ENCODE measurements around the gene CLDN22.

Gene CLDN22

DNA sequence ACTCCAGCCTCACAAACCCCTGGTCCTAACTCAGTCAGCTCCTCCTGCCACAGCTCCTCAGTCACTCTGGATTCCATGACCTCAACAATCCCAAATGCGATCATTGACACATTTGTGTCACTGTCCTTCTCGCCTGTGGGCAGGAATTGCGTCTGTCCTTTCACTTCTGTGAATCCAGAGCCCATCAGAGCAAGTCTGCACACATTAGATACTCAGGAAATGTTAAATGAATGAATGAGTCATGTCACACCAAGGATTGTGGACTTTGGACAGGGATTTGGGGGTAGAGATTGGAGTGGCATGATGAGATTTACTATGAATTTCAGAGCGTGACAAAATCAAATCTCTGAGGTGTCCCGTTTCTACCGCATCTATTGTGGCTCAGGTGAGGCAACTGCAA, 13.9 kb upstream of the CLDN22 start (continued):
- TF ChIP-seq REPIN1 (tag by site-specific recombination; IDR thresholded peaks at IDR 0.05; ENCODE audit: low read depth) (no peak), ZNF416 (tag by site-specific recombination; IDR thresholded peaks at IDR 0.05) (no peak), ZNF311 (tag by site-specific recombination; IDR thresholded peaks at IDR 0.05; ENCODE audit: borderline replicate concordance) (no peak)

DNA sequence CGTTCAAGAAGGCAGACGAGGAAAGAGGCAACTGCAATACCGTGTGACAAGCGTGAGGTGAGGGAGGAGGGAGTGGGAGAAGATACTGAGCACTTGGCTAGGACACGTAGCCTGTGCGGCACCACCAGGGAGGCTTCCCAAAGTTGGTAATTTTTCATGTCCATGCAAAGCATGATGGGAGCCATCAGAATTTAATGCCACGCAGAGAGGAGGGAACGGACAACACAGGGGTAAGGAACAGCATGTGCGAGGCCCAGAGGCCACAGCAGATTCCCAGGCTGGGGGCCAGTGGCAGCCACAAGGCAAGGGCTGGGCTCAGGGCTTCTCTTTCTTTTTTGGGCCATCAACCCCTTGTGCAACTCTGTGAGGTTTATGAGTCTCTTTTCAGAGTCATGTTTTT, 13.1 kb upstream of the CLDN22 start:
- H3K27ac ChIP-seq (ENCODE audit: extremely low read depth, low read depth, low read length), result no peak overlapping the region
- CTCF ChIA-PET, result no interaction called here
- no peaks in the 10 kb centered on the region for H3K9me3 ChIP-seq (ENCODE audit: control insufficient read depth, insufficient read depth, low read depth, low read length)
- no peak overlapping the region for H3K4me3 ChIP-seq (ENCODE audit: low read depth, low read length)
- TF ChIP-seq, protein P1, sequence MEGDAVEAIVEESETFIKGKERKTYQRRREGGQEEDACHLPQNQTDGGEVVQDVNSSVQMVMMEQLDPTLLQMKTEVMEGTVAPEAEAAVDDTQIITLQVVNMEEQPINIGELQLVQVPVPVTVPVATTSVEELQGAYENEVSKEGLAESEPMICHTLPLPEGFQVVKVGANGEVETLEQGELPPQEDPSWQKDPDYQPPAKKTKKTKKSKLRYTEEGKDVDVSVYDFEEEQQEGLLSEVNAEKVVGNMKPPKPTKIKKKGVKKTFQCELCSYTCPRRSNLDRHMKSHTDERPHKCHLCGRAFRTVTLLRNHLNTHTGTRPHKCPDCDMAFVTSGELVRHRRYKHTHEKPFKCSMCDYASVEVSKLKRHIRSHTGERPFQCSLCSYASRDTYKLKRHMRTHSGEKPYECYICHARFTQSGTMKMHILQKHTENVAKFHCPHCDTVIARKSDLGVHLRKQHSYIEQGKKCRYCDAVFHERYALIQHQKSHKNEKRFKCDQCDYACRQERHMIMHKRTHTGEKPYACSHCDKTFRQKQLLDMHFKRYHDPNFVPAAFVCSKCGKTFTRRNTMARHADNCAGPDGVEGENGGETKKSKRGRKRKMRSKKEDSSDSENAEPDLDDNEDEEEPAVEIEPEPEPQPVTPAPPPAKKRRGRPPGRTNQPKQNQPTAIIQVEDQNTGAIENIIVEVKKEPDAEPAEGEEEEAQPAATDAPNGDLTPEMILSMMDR (tag by site-specific recombination; IDR thresholded peaks at IDR 0.05), result no peak
- H3K4me1 ChIP-seq (ENCODE audit: control insufficient read depth, insufficient read depth, low read length), result no peaks in the 10 kb centered on the region; the same call in 1 of the 2 replicates
- POLR2A ChIA-PET, result no interaction called here
- no peaks in the 10 kb centered on the region for H3K36me3 ChIP-seq (ENCODE audit: control insufficient read depth in 2 of 2, insufficient read depth in 1 of 2, low read length in 2 of 2)

DNA sequence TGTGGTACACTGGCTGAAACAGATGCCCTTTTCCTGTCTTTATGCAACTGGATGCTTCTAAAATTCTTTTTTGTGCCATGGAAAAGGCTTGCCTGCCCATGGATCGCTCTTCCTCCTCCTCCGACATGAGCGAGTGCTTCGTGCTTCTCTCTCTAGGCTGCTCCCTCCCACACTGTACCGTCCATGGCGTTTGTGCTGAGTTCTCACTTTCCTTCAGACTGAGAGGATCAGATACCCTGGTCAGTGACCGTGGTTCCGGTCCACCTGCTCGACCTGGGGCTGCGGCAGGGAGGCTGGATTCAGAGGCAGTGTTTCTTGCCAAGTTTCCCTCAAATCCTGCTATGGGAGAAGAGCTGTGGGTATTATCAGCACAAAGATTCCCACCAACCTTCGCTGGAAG, 12.4 kb upstream of the CLDN22 start:
- Histone ChIP-seq H3K36me3 (ENCODE audit: control insufficient read depth in 2 of 2, insufficient read depth in 1 of 2, low read length in 2 of 2) (no peaks in the 10 kb centered on the region), H3K9me3 (ENCODE audit: control insufficient read depth, insufficient read depth, low read depth, low read length) (no peaks in the 10 kb centered on the region), H3K27ac (ENCODE audit: extremely low read depth, low read depth, low read length) (no peak overlapping the region), H3K4me1 (ENCODE audit: control insufficient read depth, insufficient read depth, low read length) (no peaks in the 10 kb centered on the region; the same call in 1 of the 2 replicates), H3K4me3 (ENCODE audit: low read depth, low read length) (no peak overlapping the region)
- POLR2A ChIA-PET, result no interaction called here
- TF ChIP-seq ZNF560 (tag by site-specific recombination; IDR thresholded peaks at IDR 0.05; ENCODE audit: borderline replicate concordance) (no peak), ZNF184 (tag by site-specific recombination; IDR thresholded peaks at IDR 0.05) (no peak), ZEB2 (tag by site-specific recombination; IDR thresholded peaks at IDR 0.05) (no peak), ZNF146 (tag by site-specific recombination; IDR thresholded peaks at IDR 0.05) (no peak), GLIS2 (tag by site-specific recombination; IDR thresholded peaks at IDR 0.05) (no peak), ZNF266 (tag by site-specific recombination; IDR thresholded peaks at IDR 0.05; ENCODE audit: low read depth) (no peak), ZNF23 (tag by site-specific recombination; IDR thresholded peaks at IDR 0.05; ENCODE audit: borderline replicate concordance) (no peak), RBAK (tag by site-specific recombination; IDR thresholded peaks at IDR 0.05) (no peak), HOXA7 (CRISPR knock-in tag; IDR thresholded peaks at IDR 0.05; ENCODE audit: borderline replicate concordance) (no peak), ZNF624 (tag by site-specific recombination; IDR thresholded peaks at IDR 0.05) (no peak), ZNF626 (tag by site-specific recombination; IDR thresholded peaks at IDR 0.05) (no peak), ZBTB20 (tag by site-specific recombination; IDR thresholded peaks at IDR 0.05) (no peak)
- TF ChIP-seq, protein P2, sequence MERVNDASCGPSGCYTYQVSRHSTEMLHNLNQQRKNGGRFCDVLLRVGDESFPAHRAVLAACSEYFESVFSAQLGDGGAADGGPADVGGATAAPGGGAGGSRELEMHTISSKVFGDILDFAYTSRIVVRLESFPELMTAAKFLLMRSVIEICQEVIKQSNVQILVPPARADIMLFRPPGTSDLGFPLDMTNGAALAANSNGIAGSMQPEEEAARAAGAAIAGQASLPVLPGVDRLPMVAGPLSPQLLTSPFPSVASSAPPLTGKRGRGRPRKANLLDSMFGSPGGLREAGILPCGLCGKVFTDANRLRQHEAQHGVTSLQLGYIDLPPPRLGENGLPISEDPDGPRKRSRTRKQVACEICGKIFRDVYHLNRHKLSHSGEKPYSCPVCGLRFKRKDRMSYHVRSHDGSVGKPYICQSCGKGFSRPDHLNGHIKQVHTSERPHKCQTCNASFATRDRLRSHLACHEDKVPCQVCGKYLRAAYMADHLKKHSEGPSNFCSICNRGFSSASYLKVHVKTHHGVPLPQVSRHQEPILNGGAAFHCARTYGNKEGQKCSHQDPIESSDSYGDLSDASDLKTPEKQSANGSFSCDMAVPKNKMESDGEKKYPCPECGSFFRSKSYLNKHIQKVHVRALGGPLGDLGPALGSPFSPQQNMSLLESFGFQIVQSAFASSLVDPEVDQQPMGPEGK (tag by site-specific recombination; IDR thresholded peaks at IDR 0.05), result no peak
- TF ChIP-seq, protein P3, sequence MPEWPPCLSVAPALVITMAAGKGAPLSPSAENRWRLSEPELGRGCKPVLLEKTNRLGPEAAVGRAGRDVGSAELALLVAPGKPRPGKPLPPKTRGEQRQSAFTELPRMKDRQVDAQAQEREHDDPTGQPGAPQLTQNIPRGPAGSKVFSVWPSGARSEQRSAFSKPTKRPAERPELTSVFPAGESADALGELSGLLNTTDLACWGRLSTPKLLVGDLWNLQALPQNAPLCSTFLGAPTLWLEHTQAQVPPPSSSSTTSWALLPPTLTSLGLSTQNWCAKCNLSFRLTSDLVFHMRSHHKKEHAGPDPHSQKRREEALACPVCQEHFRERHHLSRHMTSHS (tag by site-specific recombination; IDR thresholded peaks at IDR 0.05), result no peak
- TF ChIP-seq, protein P4, sequence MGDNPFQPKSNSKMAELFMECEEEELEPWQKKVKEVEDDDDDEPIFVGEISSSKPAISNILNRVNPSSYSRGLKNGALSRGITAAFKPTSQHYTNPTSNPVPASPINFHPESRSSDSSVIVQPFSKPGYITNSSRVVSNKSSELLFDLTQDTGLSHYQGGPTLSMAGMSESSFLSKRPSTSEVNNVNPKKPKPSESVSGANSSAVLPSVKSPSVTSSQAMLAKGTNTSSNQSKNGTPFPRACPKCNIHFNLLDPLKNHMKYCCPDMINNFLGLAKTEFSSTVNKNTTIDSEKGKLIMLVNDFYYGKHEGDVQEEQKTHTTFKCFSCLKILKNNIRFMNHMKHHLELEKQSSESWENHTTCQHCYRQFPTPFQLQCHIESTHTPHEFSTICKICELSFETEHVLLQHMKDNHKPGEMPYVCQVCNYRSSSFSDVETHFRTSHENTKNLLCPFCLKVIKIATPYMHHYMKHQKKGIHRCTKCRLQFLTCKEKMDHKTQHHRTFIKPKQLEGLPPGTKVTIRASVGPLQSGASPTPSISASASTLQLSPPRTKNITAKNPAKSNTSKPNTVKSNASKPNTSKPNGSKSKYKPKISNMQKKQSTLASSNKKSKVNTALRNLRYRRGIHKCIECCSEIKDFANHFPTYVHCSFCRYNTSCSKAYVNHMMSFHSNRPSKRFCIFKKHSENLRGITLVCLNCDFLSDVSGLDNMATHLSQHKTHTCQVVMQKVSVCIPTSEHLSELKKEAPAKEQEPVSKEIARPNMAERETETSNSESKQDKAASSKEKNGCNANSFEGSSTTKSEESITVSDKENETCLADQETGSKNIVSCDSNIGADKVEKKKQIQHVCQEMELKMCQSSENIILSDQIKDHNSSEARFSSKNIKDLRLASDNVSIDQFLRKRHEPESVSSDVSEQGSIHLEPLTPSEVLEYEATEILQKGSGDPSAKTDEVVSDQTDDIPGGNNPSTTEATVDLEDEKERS (tag by site-specific recombination; IDR thresholded peaks at IDR 0.05), result no peak
- CTCF ChIA-PET, result interaction anchor here (0.6 to 1.4 kb wide), 2 partner anchors 75 to 382 kb away, joined by 3 read pairs; no protein-coding TSS in a partner anchor
